Measurements from ENCODE around the gene MXI1.

DNA sequence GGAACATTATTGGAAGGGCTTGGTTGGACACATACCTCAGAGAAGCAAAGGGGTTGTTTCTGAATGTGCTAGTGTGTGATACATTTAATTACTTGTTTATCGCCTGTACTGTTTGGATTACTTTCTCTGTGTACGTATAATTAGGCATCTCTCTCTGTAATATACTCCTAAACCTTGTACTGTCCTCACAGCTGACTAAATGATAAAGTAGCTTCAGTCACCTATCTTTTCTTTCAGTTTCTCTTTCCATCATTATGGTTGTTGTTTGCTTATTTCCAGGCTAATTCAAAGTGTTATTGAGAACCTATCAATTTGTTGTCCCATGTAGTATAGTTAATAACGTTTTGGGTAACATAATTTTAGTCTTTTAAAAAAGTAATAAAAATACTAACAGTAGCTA lies 34.0 kb downstream of the MXI1 start:
- no peak for TF ChIP-seq JUND (IDR thresholded peaks at IDR 0.05)
- TF ChIP-seq, protein P1, sequence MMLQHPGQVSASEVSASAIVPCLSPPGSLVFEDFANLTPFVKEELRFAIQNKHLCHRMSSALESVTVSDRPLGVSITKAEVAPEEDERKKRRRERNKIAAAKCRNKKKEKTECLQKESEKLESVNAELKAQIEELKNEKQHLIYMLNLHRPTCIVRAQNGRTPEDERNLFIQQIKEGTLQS (IDR thresholded peaks at IDR 0.05), result no peak
- TF ChIP-seq, protein P2, sequence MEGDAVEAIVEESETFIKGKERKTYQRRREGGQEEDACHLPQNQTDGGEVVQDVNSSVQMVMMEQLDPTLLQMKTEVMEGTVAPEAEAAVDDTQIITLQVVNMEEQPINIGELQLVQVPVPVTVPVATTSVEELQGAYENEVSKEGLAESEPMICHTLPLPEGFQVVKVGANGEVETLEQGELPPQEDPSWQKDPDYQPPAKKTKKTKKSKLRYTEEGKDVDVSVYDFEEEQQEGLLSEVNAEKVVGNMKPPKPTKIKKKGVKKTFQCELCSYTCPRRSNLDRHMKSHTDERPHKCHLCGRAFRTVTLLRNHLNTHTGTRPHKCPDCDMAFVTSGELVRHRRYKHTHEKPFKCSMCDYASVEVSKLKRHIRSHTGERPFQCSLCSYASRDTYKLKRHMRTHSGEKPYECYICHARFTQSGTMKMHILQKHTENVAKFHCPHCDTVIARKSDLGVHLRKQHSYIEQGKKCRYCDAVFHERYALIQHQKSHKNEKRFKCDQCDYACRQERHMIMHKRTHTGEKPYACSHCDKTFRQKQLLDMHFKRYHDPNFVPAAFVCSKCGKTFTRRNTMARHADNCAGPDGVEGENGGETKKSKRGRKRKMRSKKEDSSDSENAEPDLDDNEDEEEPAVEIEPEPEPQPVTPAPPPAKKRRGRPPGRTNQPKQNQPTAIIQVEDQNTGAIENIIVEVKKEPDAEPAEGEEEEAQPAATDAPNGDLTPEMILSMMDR (IDR thresholded peaks at IDR 0.05; ENCODE audit: low read depth, low read length, missing input control), result no peak
- TF ChIP-seq SP1 (IDR thresholded peaks at IDR 0.05), result no peak
- TF ChIP-seq, protein P3, sequence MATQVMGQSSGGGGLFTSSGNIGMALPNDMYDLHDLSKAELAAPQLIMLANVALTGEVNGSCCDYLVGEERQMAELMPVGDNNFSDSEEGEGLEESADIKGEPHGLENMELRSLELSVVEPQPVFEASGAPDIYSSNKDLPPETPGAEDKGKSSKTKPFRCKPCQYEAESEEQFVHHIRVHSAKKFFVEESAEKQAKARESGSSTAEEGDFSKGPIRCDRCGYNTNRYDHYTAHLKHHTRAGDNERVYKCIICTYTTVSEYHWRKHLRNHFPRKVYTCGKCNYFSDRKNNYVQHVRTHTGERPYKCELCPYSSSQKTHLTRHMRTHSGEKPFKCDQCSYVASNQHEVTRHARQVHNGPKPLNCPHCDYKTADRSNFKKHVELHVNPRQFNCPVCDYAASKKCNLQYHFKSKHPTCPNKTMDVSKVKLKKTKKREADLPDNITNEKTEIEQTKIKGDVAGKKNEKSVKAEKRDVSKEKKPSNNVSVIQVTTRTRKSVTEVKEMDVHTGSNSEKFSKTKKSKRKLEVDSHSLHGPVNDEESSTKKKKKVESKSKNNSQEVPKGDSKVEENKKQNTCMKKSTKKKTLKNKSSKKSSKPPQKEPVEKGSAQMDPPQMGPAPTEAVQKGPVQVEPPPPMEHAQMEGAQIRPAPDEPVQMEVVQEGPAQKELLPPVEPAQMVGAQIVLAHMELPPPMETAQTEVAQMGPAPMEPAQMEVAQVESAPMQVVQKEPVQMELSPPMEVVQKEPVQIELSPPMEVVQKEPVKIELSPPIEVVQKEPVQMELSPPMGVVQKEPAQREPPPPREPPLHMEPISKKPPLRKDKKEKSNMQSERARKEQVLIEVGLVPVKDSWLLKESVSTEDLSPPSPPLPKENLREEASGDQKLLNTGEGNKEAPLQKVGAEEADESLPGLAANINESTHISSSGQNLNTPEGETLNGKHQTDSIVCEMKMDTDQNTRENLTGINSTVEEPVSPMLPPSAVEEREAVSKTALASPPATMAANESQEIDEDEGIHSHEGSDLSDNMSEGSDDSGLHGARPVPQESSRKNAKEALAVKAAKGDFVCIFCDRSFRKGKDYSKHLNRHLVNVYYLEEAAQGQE (IDR thresholded peaks at IDR 0.05), result no peak
- TF ChIP-seq, protein P4, sequence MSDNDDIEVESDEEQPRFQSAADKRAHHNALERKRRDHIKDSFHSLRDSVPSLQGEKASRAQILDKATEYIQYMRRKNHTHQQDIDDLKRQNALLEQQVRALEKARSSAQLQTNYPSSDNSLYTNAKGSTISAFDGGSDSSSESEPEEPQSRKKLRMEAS (IDR thresholded peaks at IDR 0.05), result no peak
